MCF 10A (cell line): ENCODE data around the gene SMC1A. TPM values are rescaled to one million over a fixed set of nuclear protein-coding genes. Genes with fewer than 3 reads are reported as not detected.

Source experiments
- BruUV-seq: library from RNA; stranded (reverse); fragments of 400-500 nt; replicated peaks from 2 replicates; lab custom pipeline; 2021; lab: Mats Ljungman, UMichigan
- CTCF ChIA-PET: fragments of 300-600 bp; sonication (Branson Sonifier 250); formaldehyde crosslinking; extraction: SDS; loops from one replicate; lab custom pipeline; 2021; ENCODE audit warnings: antibody characterized with exemption, inconsistent platforms; lab: Yijun Ruan, JAX
- POLR2A ChIA-PET: fragments of 300-600, 350-650 bp; sonication (Branson Sonifier 250); formaldehyde crosslinking; extraction: SDS; loops from one replicate; lab custom pipeline; 2020; ENCODE audit warnings: antibody characterized with exemption, inconsistent platforms; lab: Yijun Ruan, JAX
- DNase-seq: peaks from one replicate; pipeline ENCODE4 v3.0.0-alpha.2; 2018; ENCODE audit not compliant: unreplicated experiment
- H3K27ac Mint-ChIP-seq: one replicate; pipeline ENCODE4 v1.8.0; 2022; ENCODE audit warnings: mild to moderate bottlenecking, low read depth, mixed read lengths; ENCODE audit not compliant: unreplicated experiment
- H3K27me3 Mint-ChIP-seq: one replicate; pipeline ENCODE4 v1.8.0; 2022; ENCODE audit warnings: mixed read lengths; ENCODE audit not compliant: insufficient read depth, unreplicated experiment
- H3K36me3 Mint-ChIP-seq: one replicate; pipeline ENCODE4 v1.8.0; 2022; ENCODE audit warnings: mild to moderate bottlenecking, moderate library complexity, mixed read lengths; ENCODE audit not compliant: insufficient read depth, unreplicated experiment
- H3K4me1 Mint-ChIP-seq: one replicate; pipeline ENCODE4 v1.8.0; 2022; ENCODE audit warnings: mixed read lengths; ENCODE audit not compliant: insufficient read depth, unreplicated experiment
- H3K4me3 Mint-ChIP-seq: one replicate; pipeline ENCODE4 v1.8.0; 2022; ENCODE audit warnings: mild to moderate bottlenecking, moderate library complexity, mixed read lengths; ENCODE audit not compliant: unreplicated experiment
- H3K9me3 Mint-ChIP-seq: one replicate; pipeline ENCODE4 v1.8.0; 2022; ENCODE audit warnings: mixed read lengths; ENCODE audit not compliant: unreplicated experiment
- intact Hi-C: fragments of 100-400 bp; cut with micrococcal nuclease; formaldehyde crosslinking; loops from 2 replicates; pipeline ENCODE4 v1.14.1; 2022
- total RNA-seq: library from RNA; stranded (reverse); gene quantifications from 2 replicates; pipeline ENCODE4 v1.2.3, GENCODE V29; 2022
- TF ChIP-seq, protein P1 (sequence below): fragments of 200-600 bp; IDR thresholded peaks from one replicate; pipeline ENCODE4 v1.8.0; 2022; ENCODE audit warnings: antibody characterized with exemption, mild to moderate bottlenecking; ENCODE audit not compliant: unreplicated experiment

SMC1A gene
- total RNA-seq, 1 experiment from 2014 or later = 89.6 TPM

DNA sequence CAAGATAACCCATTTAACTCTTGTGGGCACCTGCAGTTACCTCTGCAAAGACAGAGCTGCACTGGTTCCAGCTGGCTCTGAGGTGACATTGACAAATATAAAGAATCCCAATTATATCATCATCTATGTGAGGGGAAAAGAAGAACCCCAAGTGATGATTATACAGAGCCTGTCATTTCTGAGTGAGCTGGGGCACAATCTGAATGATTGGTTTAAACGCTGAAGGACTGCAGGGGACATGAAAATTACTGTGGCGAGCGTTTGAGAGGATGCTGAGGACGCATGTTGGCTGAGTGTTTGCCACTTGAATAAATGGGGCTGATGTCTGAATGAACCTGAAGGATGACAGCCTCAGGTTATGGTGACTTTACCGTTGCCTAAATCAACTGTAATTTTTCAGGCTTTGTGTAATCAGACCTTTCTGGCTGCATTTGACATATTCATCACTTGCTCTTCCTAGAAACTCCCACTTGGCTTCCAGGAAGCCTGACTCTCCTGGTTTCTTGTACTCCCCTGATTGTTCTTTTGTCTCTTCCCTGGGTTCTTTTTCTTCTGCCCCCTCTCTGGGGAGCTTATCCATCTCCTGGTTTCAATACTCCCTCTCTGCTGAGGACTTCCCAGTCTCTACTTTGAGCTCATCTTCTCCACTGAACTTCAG is 15.8 kb upstream of the SMC1A start:
- BruUV-seq = no TSS peak
- H3K9me3 Mint-ChIP-seq = no peaks in the 10 kb centered on the region
- intact Hi-C loops = loop anchor here (5.0 kb wide), 1 partner anchor 191 kb away; no protein-coding TSS in a partner anchor
- POLR2A ChIA-PET = interaction anchor here (0.6 kb wide), 1 partner anchor 56 kb away, joined by 3 read pairs; no protein-coding TSS in a partner anchor
- peaks cover 44% of the 10 kb centered on the region for H3K27me3 Mint-ChIP-seq
- no peak overlapping the region for H3K27ac Mint-ChIP-seq
- peaks cover 18% of the 10 kb centered on the region for H3K4me1 Mint-ChIP-seq
- CTCF ChIA-PET = interaction anchor here (3.2 to 4.9 kb wide), 3 partner anchors 43 to 124 kb away, joined by 27 to 49 read pairs (median 32); no protein-coding TSS in a partner anchor
- no peaks in the 10 kb centered on the region for H3K36me3 Mint-ChIP-seq
- no peak overlapping the region for H3K4me3 Mint-ChIP-seq
- TF ChIP-seq, protein P1, sequence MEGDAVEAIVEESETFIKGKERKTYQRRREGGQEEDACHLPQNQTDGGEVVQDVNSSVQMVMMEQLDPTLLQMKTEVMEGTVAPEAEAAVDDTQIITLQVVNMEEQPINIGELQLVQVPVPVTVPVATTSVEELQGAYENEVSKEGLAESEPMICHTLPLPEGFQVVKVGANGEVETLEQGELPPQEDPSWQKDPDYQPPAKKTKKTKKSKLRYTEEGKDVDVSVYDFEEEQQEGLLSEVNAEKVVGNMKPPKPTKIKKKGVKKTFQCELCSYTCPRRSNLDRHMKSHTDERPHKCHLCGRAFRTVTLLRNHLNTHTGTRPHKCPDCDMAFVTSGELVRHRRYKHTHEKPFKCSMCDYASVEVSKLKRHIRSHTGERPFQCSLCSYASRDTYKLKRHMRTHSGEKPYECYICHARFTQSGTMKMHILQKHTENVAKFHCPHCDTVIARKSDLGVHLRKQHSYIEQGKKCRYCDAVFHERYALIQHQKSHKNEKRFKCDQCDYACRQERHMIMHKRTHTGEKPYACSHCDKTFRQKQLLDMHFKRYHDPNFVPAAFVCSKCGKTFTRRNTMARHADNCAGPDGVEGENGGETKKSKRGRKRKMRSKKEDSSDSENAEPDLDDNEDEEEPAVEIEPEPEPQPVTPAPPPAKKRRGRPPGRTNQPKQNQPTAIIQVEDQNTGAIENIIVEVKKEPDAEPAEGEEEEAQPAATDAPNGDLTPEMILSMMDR = no peak
- DNase-seq = no peak

DNA sequence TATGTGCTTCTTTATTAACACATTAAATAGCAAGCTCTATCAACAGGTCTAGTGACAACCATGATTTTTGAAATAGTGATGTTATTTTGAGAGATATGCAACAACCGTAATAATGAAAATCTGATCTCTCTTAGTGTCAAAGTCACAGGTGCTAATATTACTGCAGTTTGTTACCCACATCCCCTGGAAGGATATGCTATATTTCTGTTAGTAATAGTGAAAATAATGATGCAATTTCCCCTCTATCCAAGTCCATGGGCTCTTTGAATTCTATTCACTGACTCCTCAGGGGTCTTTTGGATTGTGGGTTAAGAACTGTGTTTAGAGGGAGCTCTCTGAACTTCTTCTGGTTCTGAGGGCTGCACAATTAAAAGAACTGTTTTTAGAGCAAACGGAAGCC is 14.8 kb upstream of the SMC1A start:
- peaks cover 18% of the 10 kb centered on the region for H3K4me1 Mint-ChIP-seq
- peaks cover 44% of the 10 kb centered on the region for H3K27me3 Mint-ChIP-seq
- POLR2A ChIA-PET = interaction anchor here (2.0 to 2.3 kb wide), 2 partner anchors 117 to 120 kb away, joined by 4 to 5 read pairs; no protein-coding TSS in a partner anchor
- CTCF ChIA-PET = interaction anchor here (0.7 to 4.9 kb wide), 13 partner anchors 9 to 369 kb away, joined by 3 to 49 read pairs (median 5); partner anchors contain the start of gene SMC1A
- TF ChIP-seq, protein P1 = no peak
- H3K4me3 Mint-ChIP-seq = no peak overlapping the region
- H3K36me3 Mint-ChIP-seq = peaks cover under 1% of the 10 kb centered on the region
- intact Hi-C loops = loop anchor here (5.0 kb wide), 1 partner anchor 190 kb away; no protein-coding TSS in a partner anchor
- BruUV-seq = no TSS peak
- no peak for DNase-seq
- no peak overlapping the region for H3K27ac Mint-ChIP-seq
- no peaks in the 10 kb centered on the region for H3K9me3 Mint-ChIP-seq

DNA sequence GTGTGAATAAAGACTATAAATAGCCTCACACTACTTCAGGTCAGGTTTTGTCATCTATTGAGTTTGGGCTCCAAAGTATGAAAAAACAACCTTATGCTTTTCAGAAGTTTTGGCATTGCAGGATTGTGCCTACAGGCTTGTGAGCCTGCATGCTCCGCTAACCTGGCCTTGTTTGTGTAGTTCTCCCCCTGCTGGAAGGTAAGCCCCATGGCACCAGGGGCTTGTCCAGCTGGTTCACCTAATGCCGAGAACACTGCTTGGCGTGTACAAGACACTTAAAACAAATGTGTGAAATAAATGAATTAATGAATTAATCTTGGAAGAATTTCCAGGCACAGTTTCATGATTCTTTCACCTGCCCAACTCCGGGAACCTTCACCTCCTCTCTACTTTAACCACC is 13.5 kb upstream of the SMC1A start:
- POLR2A ChIA-PET = interaction anchor here (0.9 to 2.3 kb wide), 7 partner anchors 13 to 123 kb away, joined by 3 to 5 read pairs (median 4); partner anchors contain the start of genes RIBC1 and SMC1A
- H3K4me3 Mint-ChIP-seq = no peak overlapping the region
- CTCF ChIA-PET = interaction anchor here (0.5 to 4.9 kb wide), 19 partner anchors 9 to 1127 kb away, joined by 3 to 49 read pairs (median 5); partner anchors contain the start of gene SMC1A
- TF ChIP-seq, protein P1 = peak; percentile 68
- peak; percentile 82 for DNase-seq
- peaks cover 18% of the 10 kb centered on the region for H3K4me1 Mint-ChIP-seq
- no TSS peak for BruUV-seq
- intact Hi-C loops = loop anchor here (1.0 to 5.0 kb wide), 2 partner anchors 119 to 189 kb away; no protein-coding TSS in a partner anchor
- H3K27me3 Mint-ChIP-seq = peaks cover 44% of the 10 kb centered on the region
- no peaks in the 10 kb centered on the region for H3K9me3 Mint-ChIP-seq
- H3K36me3 Mint-ChIP-seq = peaks cover 10% of the 10 kb centered on the region
- H3K27ac Mint-ChIP-seq = no peak overlapping the region
